Sigmoid colon (tissue), 4 donors: ENCODE results near the gene SYCE1L.

ENCODE experiments used
- EP300 ChIP-seq, 4 donors: sonication (generic); formaldehyde crosslinking; IDR thresholded peaks; one replicate each; pipeline ENCODE4 v1.6.1; 2017; ENCODE audit warnings: antibody characterized with exemption in 4 of 4
- TF ChIP-seq, protein P1 (sequence below), 4 experiments: fragments of 450-650 bp in 3 of 4; fragments of 200-600 bp in 1 of 4; IDR thresholded peaks; one replicate each; pipeline ENCODE4 v1.5.1; 2016 to 2019; ENCODE audit warnings: antibody characterized with exemption in 4 of 4, mild to moderate bottlenecking in 3 of 4, moderate library complexity in 2 of 4

DNA sequence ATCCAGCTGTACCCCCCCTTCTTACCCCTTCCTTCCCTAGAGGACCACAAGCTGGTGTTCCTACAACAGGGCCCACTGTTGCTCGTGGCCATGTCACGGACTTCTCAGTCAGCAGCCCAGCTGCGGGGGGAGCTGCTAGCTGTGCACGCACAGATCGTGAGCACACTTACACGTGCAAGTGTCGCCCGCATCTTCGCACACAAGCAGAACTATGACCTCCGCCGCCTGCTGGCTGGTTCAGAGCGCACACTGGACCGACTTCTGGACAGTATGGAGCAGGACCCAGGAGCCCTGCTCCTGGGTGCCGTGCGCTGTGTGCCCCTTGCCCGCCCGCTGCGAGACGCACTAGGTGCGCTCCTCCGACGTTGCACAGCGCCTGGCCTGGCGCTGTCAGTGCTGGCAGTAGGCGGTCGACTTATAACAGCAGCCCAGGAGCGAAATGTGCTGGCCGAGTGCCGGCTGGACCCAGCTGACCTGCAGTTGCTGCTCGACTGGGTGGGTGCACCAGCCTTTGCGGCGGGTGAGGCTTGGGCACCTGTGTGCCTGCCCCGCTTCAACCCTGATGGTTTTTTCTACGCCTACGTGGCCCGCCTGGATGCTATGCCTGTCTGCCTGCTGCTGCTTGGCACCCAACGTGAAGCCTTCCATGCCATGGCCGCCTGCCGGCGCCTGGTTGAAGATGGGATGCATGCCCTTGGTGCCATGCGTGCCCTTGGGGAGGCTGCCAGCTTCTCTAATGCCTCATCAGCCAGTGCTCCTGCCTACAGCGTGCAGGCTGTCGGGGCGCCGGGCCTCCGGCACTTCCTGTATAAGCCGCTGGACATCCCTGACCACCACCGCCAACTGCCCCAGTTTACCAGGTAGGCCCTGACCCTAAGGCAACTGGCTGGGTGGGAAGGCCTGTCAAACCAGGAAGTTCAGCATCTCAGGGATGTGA is 4.6 kb upstream of the SYCE1L start:
- TF ChIP-seq, protein P1, sequence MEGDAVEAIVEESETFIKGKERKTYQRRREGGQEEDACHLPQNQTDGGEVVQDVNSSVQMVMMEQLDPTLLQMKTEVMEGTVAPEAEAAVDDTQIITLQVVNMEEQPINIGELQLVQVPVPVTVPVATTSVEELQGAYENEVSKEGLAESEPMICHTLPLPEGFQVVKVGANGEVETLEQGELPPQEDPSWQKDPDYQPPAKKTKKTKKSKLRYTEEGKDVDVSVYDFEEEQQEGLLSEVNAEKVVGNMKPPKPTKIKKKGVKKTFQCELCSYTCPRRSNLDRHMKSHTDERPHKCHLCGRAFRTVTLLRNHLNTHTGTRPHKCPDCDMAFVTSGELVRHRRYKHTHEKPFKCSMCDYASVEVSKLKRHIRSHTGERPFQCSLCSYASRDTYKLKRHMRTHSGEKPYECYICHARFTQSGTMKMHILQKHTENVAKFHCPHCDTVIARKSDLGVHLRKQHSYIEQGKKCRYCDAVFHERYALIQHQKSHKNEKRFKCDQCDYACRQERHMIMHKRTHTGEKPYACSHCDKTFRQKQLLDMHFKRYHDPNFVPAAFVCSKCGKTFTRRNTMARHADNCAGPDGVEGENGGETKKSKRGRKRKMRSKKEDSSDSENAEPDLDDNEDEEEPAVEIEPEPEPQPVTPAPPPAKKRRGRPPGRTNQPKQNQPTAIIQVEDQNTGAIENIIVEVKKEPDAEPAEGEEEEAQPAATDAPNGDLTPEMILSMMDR (IDR thresholded peaks at IDR 0.05), result no peak
- no peak for TF ChIP-seq EP300 (IDR thresholded peaks at IDR 0.05)
